H1 (cell line): ENCODE results near the gene CDK5R1. TPM values are rescaled to one million over a fixed set of nuclear protein-coding genes. Genes with fewer than 3 reads are reported as not detected.

Experiments
- JUN ChIP-seq: IDR thresholded peaks from 2 replicates; pipeline ENCODE4 v1.6.1; 2011; ENCODE audit warnings: low read depth, mild to moderate bottlenecking, improper control_type of control experiment, low read length
- RAD21 ChIP-seq, 2 experiments: IDR thresholded peaks in 1 of 2; conservative IDR thresholded peaks in 1 of 2; 2 replicates each; pipeline ENCODE4 v1.6.1; 2011; ENCODE audit warnings: low read depth in 2 of 2, low read length in 2 of 2, improper control_type of control experiment in 1 of 2, inconsistent platforms in 1 of 2, mild to moderate bottlenecking in 1 of 2, moderate library complexity in 1 of 2
- RXRA ChIP-seq: IDR thresholded peaks from 2 replicates; pipeline ENCODE4 v1.6.1; 2011; ENCODE audit warnings: low read depth, mild to moderate bottlenecking, low read length, moderate library complexity; ENCODE audit not compliant: insufficient read depth
- polyA plus RNA-seq, 7 experiments: library from polyadenylated mRNA; depleted of rRNA in 3 of 7; stranded (reverse) in 5 of 7; unstranded in 2 of 7; fragments of >200 nt in 5 of 7; fragments of 200-250 nt in 2 of 7; gene quantifications; 1 replicate in 5 of 7; 2 replicates in 1 of 7; 4 replicates in 1 of 7; pipeline versions ENCODE4 v1.2.1 to v1.2.3, GENCODE V29; 2011 to 2013; ENCODE audit warnings: missing spikeins in 2 of 7, mixed read lengths in 2 of 7
- total RNA-seq: library from RNA; stranded (reverse); fragmentation: NEBNext Ultra II Directional; extraction: Animal tissue kit (Norgen Biotek cat#: 25700); gene quantifications from 2 replicates; pipeline ENCODE4 v1.2.1, GENCODE V29; 2021
- TF ChIP-seq, protein P1 (sequence below): fragments of 300-600 bp; sonication (generic); IDR thresholded peaks from 2 replicates; pipeline ENCODE4 v1.7.1; 2012; ENCODE audit warnings: low read length, moderate library complexity, mild to moderate bottlenecking, inconsistent platforms; ENCODE audit not compliant: insufficient replicate concordance

CDK5R1 gene
- total and polyA plus RNA-seq, 2 of the 8 experiments (the other 6 are each of a cell fraction or from before 2014, with no cell fraction given), result 2.7 to 9.9 TPM

DNA sequence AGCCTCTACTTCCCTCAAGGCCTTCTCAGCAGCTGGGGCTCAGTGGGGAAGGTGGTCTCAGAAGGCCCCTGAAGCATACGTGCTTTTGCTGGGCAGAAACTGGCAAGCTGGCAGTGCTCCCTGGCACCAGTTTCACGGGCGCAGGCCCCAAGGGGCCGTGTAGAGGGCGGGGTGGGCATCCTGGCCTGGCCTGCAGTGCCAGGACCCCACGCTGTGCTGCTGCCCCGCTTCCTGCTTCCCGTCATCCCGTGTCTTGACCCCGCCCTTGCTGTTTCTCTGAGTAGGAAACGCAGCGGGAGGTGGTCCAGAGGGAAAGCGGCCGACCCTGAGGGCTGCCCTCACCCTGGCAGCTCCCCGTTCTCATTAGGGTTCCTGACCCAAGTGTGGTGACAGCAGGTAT is 6.8 kb downstream of the CDK5R1 start (continued):
- TF ChIP-seq, protein P1, sequence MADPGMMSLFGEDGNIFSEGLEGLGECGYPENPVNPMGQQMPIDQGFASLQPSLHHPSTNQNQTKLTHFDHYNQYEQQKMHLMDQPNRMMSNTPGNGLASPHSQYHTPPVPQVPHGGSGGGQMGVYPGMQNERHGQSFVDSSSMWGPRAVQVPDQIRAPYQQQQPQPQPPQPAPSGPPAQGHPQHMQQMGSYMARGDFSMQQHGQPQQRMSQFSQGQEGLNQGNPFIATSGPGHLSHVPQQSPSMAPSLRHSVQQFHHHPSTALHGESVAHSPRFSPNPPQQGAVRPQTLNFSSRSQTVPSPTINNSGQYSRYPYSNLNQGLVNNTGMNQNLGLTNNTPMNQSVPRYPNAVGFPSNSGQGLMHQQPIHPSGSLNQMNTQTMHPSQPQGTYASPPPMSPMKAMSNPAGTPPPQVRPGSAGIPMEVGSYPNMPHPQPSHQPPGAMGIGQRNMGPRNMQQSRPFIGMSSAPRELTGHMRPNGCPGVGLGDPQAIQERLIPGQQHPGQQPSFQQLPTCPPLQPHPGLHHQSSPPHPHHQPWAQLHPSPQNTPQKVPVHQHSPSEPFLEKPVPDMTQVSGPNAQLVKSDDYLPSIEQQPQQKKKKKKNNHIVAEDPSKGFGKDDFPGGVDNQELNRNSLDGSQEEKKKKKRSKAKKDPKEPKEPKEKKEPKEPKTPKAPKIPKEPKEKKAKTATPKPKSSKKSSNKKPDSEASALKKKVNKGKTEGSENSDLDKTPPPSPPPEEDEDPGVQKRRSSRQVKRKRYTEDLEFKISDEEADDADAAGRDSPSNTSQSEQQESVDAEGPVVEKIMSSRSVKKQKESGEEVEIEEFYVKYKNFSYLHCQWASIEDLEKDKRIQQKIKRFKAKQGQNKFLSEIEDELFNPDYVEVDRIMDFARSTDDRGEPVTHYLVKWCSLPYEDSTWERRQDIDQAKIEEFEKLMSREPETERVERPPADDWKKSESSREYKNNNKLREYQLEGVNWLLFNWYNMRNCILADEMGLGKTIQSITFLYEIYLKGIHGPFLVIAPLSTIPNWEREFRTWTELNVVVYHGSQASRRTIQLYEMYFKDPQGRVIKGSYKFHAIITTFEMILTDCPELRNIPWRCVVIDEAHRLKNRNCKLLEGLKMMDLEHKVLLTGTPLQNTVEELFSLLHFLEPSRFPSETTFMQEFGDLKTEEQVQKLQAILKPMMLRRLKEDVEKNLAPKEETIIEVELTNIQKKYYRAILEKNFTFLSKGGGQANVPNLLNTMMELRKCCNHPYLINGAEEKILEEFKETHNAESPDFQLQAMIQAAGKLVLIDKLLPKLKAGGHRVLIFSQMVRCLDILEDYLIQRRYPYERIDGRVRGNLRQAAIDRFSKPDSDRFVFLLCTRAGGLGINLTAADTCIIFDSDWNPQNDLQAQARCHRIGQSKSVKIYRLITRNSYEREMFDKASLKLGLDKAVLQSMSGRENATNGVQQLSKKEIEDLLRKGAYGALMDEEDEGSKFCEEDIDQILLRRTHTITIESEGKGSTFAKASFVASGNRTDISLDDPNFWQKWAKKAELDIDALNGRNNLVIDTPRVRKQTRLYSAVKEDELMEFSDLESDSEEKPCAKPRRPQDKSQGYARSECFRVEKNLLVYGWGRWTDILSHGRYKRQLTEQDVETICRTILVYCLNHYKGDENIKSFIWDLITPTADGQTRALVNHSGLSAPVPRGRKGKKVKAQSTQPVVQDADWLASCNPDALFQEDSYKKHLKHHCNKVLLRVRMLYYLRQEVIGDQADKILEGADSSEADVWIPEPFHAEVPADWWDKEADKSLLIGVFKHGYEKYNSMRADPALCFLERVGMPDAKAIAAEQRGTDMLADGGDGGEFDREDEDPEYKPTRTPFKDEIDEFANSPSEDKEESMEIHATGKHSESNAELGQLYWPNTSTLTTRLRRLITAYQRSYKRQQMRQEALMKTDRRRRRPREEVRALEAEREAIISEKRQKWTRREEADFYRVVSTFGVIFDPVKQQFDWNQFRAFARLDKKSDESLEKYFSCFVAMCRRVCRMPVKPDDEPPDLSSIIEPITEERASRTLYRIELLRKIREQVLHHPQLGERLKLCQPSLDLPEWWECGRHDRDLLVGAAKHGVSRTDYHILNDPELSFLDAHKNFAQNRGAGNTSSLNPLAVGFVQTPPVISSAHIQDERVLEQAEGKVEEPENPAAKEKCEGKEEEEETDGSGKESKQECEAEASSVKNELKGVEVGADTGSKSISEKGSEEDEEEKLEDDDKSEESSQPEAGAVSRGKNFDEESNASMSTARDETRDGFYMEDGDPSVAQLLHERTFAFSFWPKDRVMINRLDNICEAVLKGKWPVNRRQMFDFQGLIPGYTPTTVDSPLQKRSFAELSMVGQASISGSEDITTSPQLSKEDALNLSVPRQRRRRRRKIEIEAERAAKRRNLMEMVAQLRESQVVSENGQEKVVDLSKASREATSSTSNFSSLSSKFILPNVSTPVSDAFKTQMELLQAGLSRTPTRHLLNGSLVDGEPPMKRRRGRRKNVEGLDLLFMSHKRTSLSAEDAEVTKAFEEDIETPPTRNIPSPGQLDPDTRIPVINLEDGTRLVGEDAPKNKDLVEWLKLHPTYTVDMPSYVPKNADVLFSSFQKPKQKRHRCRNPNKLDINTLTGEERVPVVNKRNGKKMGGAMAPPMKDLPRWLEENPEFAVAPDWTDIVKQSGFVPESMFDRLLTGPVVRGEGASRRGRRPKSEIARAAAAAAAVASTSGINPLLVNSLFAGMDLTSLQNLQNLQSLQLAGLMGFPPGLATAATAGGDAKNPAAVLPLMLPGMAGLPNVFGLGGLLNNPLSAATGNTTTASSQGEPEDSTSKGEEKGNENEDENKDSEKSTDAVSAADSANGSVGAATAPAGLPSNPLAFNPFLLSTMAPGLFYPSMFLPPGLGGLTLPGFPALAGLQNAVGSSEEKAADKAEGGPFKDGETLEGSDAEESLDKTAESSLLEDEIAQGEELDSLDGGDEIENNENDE, result no peak
- TF ChIP-seq JUN (no peak), RAD21 (IDR thresholded peaks at IDR 0.05 in 1 of 2, conservative IDR thresholded peaks at IDR 0.05 in 1 of 2; ENCODE audit: low read depth in 2 of 2, low read length in 2 of 2) (no peak), RXRA (no peak)
